ENCODE data around the gene ATXN3L. TPM values are rescaled to one million over a fixed set of nuclear protein-coding genes. Genes with fewer than 3 reads are reported as not detected.

The ATXN3L gene
- total RNA-seq, 1 experiment from 2014 or later: not detected

- TF ChIP-seq ZBTB33 (IDR thresholded peaks at IDR 0.05; ENCODE audit: extremely low read depth, insufficient replicate concordance, low read length) (no peak), TCF7L2 (IDR thresholded peaks at IDR 0.05; ENCODE audit: borderline replicate concordance, extremely low read depth, insufficient read depth, insufficient read length) (no peak)
Measured at GRCh38 chrX:13293700-13294099, 26.2 kb downstream of the ATXN3L start (continued).

GRCh38 chrX:13290891-13291614 is 28.8 kb downstream of the ATXN3L start:
- no peaks in the 10 kb centered on the region for H3K36me3 ChIP-seq (ENCODE audit: control insufficient read depth in 1 of 2, insufficient read depth in 2 of 2, low read length in 2 of 2)
- H3K27ac ChIP-seq (ENCODE audit: low read depth, low read length): no peak overlapping the region
- no peaks in the 10 kb centered on the region for H3K9me2 ChIP-seq (ENCODE audit: insufficient read depth)

More at GRCh38 chrX:13290891-13291614, 28.8 kb downstream of the ATXN3L start:
- ChIA-PET CTCF (no interaction called here), POLR2A (no interaction called here), RAD21 (ENCODE audit: low non-redundant PET in 1 of 2, low total read pairs in 2 of 2, uncharacterized antibody in 2 of 2, unreplicated experiment in 2 of 2) (no interaction called here)
- no peak for ATAC-seq
- intact Hi-C loops (cut with micrococcal nuclease): no loop called here
- Histone ChIP-seq H3K4me3 (replicated peaks in 1 of 2; ENCODE audit: low read depth in 1 of 2, low read length in 2 of 2) (no peak overlapping the region), H3K4me1 (ENCODE audit: control insufficient read depth in 1 of 2, insufficient read depth in 2 of 2, low read length in 2 of 2) (no peaks in the 10 kb centered on the region; a peak in 1 of 4 replicates), H4K20me1 (ENCODE audit: insufficient read depth) (no peaks in the 10 kb centered on the region), H3K4me2 (ENCODE audit: low read length) (no peak overlapping the region), H3K27me3 (ENCODE audit: insufficient read depth, low read length) (no peaks in the 10 kb centered on the region), H3K9me3 (ENCODE audit: control insufficient read depth in 1 of 2, insufficient read depth in 1 of 2, low read depth in 1 of 2, low read length in 2 of 2) (no peaks in the 10 kb centered on the region), H3K9ac (ENCODE audit: low read length) (no peak overlapping the region), H3K79me2 (ENCODE audit: insufficient read depth, low read length) (no peaks in the 10 kb centered on the region), H2AFZ (ENCODE audit: low read depth, low read length, poor library complexity, severe bottlenecking) (no peak overlapping the region)
- DNase-seq (ENCODE audit: low read depth, low spot score): no peak
- TF ChIP-seq JUND (IDR thresholded peaks at IDR 0.05) (no peak), EGR1 (IDR thresholded peaks at IDR 0.05; ENCODE audit: low read depth) (no peak), MAX (IDR thresholded peaks at IDR 0.05) (no peak), ELF1 (IDR thresholded peaks at IDR 0.05; ENCODE audit: borderline replicate concordance, low read depth) (no peak), EZH2phosphoT487 (IDR thresholded peaks at IDR 0.05; ENCODE audit: borderline replicate concordance) (no peak), TCF7L2 (IDR thresholded peaks at IDR 0.05; ENCODE audit: borderline replicate concordance, extremely low read depth, insufficient read depth, insufficient read length) (no peak), YY1 (IDR thresholded peaks at IDR 0.05; ENCODE audit: extremely low read depth, insufficient replicate concordance, low read depth, low read length) (no peak), SP1 (IDR thresholded peaks at IDR 0.05; ENCODE audit: low read depth) (no peak)
- no TSS peak for BruUV-seq (replicated peaks)
